GM19240 (cell line): ENCODE measurements around the gene FANCM.
"Not testable (repeated sequence)": the region's sequence is repeated elsewhere in the genome, so short reads cannot be mapped to it uniquely, and the experiment has no call there.

ENCODE experiments used
- DNase-seq: peaks from one replicate; pipeline ENCODE4 v3.0.0; 2011; ENCODE audit warnings: low spot score; ENCODE audit not compliant: insufficient read length

Gene FANCM

GRCh38 chr14:45136399-45136798 is 669 bp downstream of the FANCM start:
- no peak for DNase-seq

DNA sequence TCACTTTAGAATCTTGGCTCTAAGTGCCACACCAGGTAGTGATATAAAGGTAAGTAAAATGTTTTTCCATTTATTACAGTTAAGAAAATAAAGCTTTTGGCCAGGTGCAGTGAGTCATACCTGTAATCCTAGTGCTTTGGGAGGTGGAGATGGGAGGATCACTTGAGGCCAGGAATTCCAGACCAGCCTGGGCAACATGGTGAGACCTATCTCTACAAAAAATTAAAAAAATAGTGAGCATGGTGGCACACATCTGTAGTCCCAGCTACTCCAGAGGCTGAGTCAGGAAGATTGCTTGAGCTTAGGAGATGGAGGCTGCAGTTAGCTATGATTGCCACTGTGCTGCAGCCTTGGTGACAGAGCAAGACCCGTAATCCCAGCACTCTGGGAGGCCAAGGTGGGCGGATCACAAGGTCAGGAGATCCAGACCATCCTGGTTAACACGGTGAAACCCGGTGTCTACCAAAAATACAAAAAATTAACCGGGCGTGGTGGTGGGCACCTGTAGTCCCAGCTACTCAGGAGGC is 5.0 kb downstream of the FANCM start:
- no peak for DNase-seq

DNA sequence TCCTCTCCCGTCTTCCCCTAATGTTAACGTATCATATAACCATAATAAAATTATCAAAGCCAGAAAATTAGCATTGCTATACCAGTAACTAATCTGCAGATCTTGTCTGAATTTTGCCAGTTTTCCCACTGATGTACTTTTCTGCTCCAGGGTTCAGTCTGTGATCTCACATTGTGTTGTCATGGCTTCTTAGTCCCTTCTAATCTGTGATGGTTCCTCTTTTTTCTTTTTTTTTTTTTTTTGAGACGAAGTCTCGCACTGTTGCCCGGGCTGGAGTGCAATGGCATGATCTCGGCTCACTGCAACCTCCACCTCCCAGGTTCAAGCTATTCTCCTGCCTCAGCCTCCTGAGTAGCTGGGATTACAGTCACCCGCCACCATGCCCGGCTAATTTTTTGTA is 6.4 kb downstream of the FANCM start:
- DNase-seq: not testable (repeated sequence)

DNA sequence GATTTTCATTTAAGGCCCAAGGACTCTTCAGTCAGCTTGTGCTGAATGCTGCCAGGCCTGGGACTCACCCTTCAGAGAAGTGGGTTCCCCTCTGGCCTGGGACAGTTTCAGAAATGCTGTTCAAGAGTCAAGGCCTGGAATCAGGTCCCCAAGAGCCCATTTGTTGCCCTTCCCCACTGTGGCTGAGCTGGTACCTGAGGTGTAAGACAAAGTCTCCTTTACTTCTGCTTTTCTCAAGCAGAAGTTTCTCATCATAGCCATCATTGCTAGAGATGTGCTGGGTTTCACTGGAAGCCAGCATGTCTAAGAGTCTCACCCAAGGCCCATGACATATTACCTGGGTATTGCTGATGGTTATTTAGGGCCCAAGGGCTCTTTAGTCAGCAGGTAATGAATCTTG is 8.9 kb downstream of the FANCM start:
- DNase-seq: no peak

DNA sequence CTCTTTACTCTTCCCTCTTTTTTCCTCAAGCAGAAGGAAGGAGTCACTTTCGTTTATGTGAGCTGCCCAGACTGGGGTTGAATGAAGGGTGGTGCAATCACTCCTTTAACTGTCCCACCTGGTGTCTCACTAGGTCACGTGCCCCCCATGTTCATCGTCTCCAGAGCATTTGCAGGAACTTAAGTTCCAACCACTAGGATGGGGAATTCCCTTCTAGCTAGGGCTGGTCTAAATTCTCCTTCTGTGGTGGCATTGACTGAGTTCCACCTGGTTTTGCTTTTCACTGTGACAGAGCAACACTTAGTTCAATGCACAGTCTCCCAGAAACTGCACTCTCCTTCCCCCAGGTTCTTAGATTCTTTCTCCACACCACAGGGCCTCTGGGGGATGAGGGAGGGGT is 9.5 kb downstream of the FANCM start:
- no peak for DNase-seq

DNA sequence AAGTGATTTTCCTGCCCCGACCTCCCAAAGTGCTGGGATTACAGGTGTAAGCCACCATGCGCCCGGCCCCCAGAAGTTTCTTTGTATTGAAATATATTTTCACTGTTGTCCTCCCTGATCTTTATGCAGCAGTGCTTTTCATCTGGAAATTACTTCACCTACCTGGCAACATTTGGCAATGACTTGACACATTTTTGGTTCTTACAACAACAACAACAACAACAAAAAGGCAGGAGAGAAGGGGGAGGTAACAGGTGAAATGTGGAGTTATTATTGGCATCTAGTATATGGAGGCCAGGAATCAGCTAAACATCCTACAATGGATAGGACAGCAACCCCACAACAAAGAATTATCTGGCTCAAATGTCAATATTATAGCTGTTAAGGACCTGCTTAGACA is 13.9 kb downstream of the FANCM start:
- no peak for DNase-seq

DNA sequence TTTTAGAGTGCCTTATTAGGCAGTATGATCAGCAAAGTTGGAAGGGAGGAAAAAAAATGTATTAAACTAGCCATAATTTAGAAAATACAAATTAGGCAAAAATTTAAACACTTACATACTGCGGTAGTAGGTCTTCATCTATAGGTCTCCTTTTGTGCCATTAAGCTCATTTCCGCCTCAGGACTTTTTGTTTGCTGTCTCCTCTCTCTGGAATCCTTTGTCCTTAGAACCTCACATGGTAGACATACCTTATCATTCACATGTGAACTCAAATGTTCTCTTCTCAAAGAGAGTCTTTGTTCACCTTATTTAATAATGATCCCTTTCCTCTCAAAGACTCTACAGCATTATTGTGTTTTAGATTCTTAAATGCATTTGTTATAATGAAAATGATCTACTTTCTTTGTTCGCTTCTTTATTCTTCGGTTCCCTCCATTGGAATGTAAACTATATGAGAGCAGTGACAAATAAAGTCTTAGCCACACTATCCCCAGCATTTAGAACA is 14.7 kb downstream of the FANCM start:
- DNase-seq: no peak

GRCh38 chr14:45156067-45156466 is 20.3 kb downstream of the FANCM start:
- no peak for DNase-seq

- DNase-seq: no peak
Measured at GRCh38 chr14:45169906-45170305, 34.2 kb downstream of the FANCM start.

DNA sequence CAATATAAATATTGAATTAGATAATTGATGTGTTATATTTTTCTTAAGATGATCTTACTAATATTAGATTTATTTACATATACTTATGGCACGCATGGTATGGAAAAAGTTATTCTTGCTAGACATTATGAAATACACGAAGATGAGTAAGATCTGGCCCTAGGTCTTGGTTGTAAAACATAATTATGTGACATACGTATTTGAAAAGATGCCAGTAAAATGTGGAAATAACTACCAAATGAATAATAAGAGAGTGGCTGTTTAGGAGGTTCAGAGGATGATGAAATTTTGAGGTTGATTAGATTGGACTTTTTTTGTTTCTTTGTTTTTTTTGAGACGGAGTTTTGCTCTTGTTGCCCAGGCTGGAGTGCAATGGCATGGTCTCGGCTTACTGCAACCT is 41.3 kb downstream of the FANCM start:
- no peak for DNase-seq

GRCh38 chr14:45181329-45181728 is 45.6 kb downstream of the FANCM start:
- no peak for DNase-seq

- DNase-seq: no peak
Measured at GRCh38 chr14:45181806-45182205, 46.1 kb downstream of the FANCM start.

- no peak for DNase-seq
Measured at GRCh38 chr14:45185100-45185814, 49.5 kb downstream of the FANCM start.

- no peak for DNase-seq
Measured at GRCh38 chr14:45194964-45195363, 59.2 kb downstream of the FANCM start.

GRCh38 chr14:45198551-45198950 is 62.8 kb downstream of the FANCM start:
- DNase-seq: no peak

GRCh38 chr14:45199230-45199629 is 63.5 kb downstream of the FANCM start:
- no peak for DNase-seq

DNA sequence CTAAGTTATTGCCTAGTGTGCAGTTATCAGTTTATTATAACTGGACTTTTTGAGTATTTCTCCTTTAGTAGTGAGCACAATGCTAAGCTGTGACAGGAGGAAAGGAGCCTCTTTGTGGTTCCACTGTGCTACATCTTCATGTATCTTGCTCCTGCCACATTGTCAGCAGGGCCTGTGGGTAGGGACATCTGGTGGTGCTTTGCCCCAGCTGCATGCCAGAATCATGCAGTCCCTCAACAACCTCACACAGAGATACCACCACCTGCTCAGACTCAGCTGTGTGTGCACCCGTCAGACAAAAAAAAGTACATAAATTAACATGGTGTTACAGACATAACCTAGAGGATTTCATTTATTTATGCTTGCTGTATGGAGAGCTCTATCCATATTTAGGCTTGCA is 66.2 kb downstream of the FANCM start:
- DNase-seq: no peak

DNA sequence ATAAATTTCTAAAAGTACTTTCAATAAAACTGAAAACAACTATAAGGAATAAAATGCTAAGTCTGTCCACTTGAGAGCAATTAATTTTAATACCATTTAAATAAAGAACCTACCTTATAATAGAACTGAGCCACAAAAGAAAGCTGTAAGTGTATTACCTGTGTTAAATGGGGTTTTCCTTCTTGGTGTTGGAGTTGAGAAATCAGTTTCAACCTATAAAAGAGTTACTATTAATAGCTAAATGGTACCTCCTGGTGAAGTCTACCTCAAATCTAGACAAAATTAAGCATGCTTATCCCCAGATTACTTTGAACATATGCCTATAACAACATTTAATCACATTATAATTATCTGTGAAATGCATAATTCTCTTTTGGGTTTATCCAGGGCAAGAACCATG is 68.5 kb downstream of the FANCM start:
- no peak for DNase-seq

- no peak for DNase-seq
Measured at GRCh38 chr14:45210159-45210558, 74.4 kb downstream of the FANCM start.

GRCh38 chr14:45211295-45211694 is 75.6 kb downstream of the FANCM start:
- no peak for DNase-seq

DNA sequence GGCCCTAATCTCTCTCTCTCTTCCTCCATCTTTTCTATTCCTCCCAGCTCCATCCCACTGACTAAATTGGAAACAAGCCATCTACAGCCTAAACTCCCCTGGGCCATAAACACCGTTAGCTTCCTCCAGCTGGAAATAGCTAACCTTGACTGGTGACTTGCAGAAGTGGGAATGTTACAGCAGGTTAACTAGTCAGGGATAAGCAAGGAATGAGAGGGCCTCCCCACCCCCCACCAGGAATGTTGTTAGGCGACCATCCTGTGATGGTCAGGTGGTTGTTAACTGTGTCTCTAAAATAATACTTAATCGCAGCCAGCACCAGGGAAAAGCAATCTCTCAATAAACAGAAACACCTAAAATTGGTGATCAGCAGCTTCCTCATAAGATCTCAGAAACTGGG is 76.5 kb downstream of the FANCM start:
- DNase-seq: no peak

GRCh38 chr14:45213716-45214115 is 78.0 kb downstream of the FANCM start:
- not testable (repeated sequence) for DNase-seq

DNA sequence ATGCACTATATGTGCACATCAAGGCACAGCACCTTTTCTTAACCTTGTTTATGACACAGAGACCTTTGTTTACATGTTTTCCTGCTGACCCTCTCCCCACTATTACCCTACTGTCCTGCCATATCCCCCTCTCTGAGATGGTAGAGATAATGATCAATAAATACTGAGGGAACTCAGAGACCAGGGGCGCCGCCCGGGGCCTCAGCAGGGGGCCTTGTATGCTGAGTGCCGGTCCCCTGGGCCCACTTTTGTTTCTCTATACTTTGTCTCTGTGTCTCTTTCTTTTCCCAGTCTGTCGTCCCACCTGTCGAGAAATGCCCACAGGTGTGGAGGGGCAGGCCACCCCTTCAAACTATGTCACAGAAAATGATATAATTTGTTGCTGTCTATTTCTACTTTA is 78.6 kb downstream of the FANCM start:
- not testable (repeated sequence) for DNase-seq
